Body of pancreas (tissue), 4 donors: ENCODE measurements around the gene LRRK1.

Experiments
- CTCF ChIP-seq, 7 experiments: fragments of 450-650 bp in 4 of 7; fragments of 200-600 bp in 3 of 7; sonication (generic) in 3 of 7; IDR thresholded peaks; one replicate each; pipeline ENCODE4 v1.5.1; 2016 to 2019; ENCODE audit warnings: antibody characterized with exemption in 7 of 7
- POLR2A ChIP-seq, 3 donors: fragments of 450-650 bp; IDR thresholded peaks; one replicate each; pipeline ENCODE4 v1.6.1; 2016; ENCODE audit warnings: antibody characterized with exemption in 3 of 3, mild to moderate bottlenecking in 2 of 3

- TF ChIP-seq POLR2A (IDR thresholded peaks at IDR 0.05) (no peak), CTCF (IDR thresholded peaks at IDR 0.05) (no peak)
Observed at GRCh38 chr15:101105059-101105891, 186.1 kb downstream of the LRRK1 start.
